GM13977 (cell line): ENCODE measurements around the gene NUPR1.
"Not testable (repeated sequence)": the region's sequence is repeated elsewhere in the genome, so short reads cannot be mapped to it uniquely, and the experiment has no call there.

Source experiments
- DNase-seq: peaks from one replicate; pipeline ENCODE4 v3.0.0; 2012; ENCODE audit warnings: low spot score
- in situ Hi-C: fragments of 300-500 bp; cut with MboI; formaldehyde crosslinking; loops from one replicate; pipeline ENCODE4 v1.12.0; 2022; ENCODE audit warnings: low sequenced_read_pairs, low pct_unique_long_range_greater_than_20kb, mixed read lengths, inconsistent platforms; ENCODE audit not compliant: unreplicated experiment
- TF ChIP-seq, protein P1 (sequence below): IDR thresholded peaks from 2 replicates; pipeline ENCODE4 v1.5.1; 2012; ENCODE audit warnings: mild to moderate bottlenecking, control low read depth; ENCODE audit not compliant: insufficient read depth; ENCODE audit errors: extremely low read depth, missing control alignments

The NUPR1 gene

GRCh38 chr16:28555561-28555960, 16.8 kb upstream of the NUPR1 start:
- DNase-seq, result no peak
- in situ Hi-C loops, result no loop called here
- TF ChIP-seq, protein P1, sequence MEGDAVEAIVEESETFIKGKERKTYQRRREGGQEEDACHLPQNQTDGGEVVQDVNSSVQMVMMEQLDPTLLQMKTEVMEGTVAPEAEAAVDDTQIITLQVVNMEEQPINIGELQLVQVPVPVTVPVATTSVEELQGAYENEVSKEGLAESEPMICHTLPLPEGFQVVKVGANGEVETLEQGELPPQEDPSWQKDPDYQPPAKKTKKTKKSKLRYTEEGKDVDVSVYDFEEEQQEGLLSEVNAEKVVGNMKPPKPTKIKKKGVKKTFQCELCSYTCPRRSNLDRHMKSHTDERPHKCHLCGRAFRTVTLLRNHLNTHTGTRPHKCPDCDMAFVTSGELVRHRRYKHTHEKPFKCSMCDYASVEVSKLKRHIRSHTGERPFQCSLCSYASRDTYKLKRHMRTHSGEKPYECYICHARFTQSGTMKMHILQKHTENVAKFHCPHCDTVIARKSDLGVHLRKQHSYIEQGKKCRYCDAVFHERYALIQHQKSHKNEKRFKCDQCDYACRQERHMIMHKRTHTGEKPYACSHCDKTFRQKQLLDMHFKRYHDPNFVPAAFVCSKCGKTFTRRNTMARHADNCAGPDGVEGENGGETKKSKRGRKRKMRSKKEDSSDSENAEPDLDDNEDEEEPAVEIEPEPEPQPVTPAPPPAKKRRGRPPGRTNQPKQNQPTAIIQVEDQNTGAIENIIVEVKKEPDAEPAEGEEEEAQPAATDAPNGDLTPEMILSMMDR, result no peak

- no peak for DNase-seq
- in situ Hi-C loops, result no loop called here
- TF ChIP-seq, protein P1, result no peak
Observed at GRCh38 chr16:28554634-28555423, 16.1 kb upstream of the NUPR1 start.

DNA sequence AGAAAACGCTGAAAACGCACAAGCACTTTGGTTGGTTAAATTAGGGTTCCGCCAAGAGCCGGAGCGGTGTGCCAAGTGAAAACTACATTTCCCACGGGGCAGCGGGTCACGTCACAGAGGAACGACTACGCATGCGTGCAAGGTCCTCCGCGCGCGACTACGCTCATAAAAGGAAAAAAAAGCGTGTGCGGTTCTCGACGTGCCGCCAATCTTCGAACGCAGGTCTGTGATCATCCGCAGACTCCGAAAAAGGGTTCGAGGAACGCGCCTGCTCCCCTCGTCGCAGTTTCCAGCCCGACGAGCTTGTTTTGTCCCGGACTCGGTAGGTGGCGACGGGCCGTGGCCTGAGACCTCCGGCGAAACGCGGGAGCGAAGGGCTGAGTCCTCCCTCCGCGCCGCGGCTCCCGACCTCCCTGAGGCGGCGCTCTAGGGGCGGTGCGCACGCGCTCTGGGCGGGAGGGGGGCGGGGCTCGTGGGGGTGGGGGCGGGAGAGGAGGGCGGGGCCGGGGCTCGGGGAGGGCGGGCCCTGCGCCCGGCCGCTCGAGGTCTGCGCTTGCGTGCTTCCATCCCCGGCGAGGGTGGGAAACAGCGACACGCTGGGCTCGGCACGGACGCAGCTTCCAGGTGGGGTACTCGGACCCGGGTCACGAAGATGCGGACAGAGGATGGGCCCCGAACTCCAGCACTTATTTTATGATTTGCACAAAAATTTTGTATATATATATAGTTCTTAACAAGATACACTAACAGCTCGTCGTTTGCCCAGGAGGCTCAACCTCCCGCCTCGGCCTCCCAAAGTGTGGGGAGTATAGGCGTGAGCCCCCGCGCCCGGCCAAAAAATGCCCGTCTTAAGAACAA, 15.2 kb upstream of the NUPR1 start, which contains the start of gene SGF29:
SGF29 (plus strand) TSS at position 145 of the 858 bp plus-strand sequence. CDS start 27,150 bp downstream, outside the sequence.
- TF ChIP-seq, protein P1, result peak; percentile 44
- in situ Hi-C loops, result no loop called here
- peak; percentile 96 for DNase-seq

GRCh38 chr16:28549301-28549899, 10.6 kb upstream of the NUPR1 start:
- no peak for DNase-seq
- in situ Hi-C loops, result loop anchor here (25.0 kb wide), 1 partner anchor 237 kb away; no protein-coding TSS in a partner anchor

DNA sequence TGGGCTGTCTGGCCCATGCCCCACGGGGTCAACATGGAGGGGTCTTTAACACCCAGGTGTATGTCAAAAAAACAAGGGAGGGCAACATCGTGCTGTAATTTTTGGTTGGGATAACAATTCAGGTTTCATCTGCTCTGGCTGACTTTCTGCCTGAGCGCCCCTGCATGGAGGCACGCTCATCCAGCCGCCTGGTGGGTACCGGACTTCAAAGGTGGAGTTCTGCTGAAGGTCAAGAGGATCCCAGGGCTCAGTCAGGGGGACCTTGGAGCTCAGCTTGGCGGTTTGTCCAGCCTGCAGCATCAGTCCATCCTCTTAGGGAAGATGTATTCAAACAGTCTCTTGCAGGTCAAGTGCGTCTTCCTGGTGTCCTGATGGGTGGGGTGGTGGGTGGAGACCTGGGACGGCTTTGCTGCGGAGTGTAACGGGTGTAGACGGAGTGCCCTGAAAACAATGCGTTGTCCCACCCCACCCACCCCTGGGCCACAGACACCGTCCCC, 9.6 kb upstream of the NUPR1 start:
- in situ Hi-C loops, result loop anchor here (25.0 kb wide), 1 partner anchor 236 kb away; no protein-coding TSS in a partner anchor
- no peak for DNase-seq
- TF ChIP-seq, protein P1, result no peak

More at GRCh38 chr16:28549301-28549899, 10.6 kb upstream of the NUPR1 start:
- TF ChIP-seq, protein P1, result peak; percentile 57

GRCh38 chr16:28546626-28547025, 7.9 kb upstream of the NUPR1 start:
- TF ChIP-seq, protein P1, result no peak
- DNase-seq, result no peak
- in situ Hi-C loops, result loop anchor here (25.0 kb wide), 1 partner anchor 234 kb away; no protein-coding TSS in a partner anchor

GRCh38 chr16:28545964-28546363, 7.2 kb upstream of the NUPR1 start:
- in situ Hi-C loops, result loop anchor here (25.0 kb wide), 1 partner anchor 234 kb away; no protein-coding TSS in a partner anchor
- DNase-seq, result not testable (repeated sequence)
